Liver (tissue), 3 donors: ENCODE measurements around the gene CYB561.

Source experiments
- CTCF ChIP-seq: fragments of 150-350 bp; IDR thresholded peaks from 2 replicates; pipeline ENCODE4 v1.5.1; 2017; ENCODE audit warnings: improper control_type of control experiment, low read depth, low read length; ENCODE audit not compliant: missing input control
- HNF4G ChIP-seq: IDR thresholded peaks from 2 replicates; pipeline ENCODE4 v1.6.1; 2016; ENCODE audit warnings: antibody characterized with exemption
- JUND ChIP-seq, 2 donors: IDR thresholded peaks; 2 replicates each; pipeline ENCODE4 v1.6.1; 2016; ENCODE audit warnings: antibody characterized with exemption in 2 of 2
- MAX ChIP-seq: IDR thresholded peaks from 2 replicates; pipeline ENCODE4 v1.6.1; 2016; ENCODE audit warnings: antibody characterized with exemption
- NR2F2 ChIP-seq: IDR thresholded peaks from 2 replicates; pipeline ENCODE4 v1.6.1; 2016; ENCODE audit warnings: antibody characterized with exemption
- REST ChIP-seq: IDR thresholded peaks from 2 replicates; pipeline ENCODE4 v1.6.1; 2016; ENCODE audit warnings: antibody characterized with exemption, mild to moderate bottlenecking
- TAF1 ChIP-seq: conservative IDR thresholded peaks from 2 replicates; pipeline ENCODE4 v1.6.1; 2016; ENCODE audit warnings: antibody characterized with exemption, mild to moderate bottlenecking
- YY1 ChIP-seq: IDR thresholded peaks from 2 replicates; pipeline ENCODE4 v1.6.1; 2016; ENCODE audit warnings: antibody characterized with exemption, mild to moderate bottlenecking
- donor health status: healthy.
- donor health status: healthy.

DNA sequence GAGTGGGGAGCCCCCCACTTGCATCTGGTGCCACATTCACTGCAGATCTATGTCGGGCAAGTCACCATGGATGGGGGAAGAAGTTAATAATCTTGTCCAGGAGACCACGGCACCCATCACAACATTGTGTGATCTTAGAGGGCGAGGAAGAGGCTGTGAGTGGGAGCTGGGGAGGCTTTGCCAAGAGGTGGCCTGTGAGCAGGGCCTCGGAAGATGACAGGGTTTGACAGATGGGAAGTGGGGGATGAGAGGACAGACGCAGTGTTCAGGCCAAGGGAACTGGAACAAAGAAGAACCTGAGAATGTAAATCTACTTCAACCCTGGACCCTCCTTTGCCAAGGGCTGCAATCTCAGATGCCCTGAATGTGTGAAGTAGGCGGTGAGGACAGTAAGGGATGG, 43.2 kb upstream of the CYB561 start:
- no peak for TF ChIP-seq MAX
- no peak for TF ChIP-seq HNF4G
- TF ChIP-seq CTCF = no peak
- no peak for TF ChIP-seq JUND (IDR thresholded peaks at IDR 0.05)
- TF ChIP-seq TAF1 = no peak
- no peak for TF ChIP-seq YY1
- no peak for TF ChIP-seq REST
- TF ChIP-seq NR2F2 = no peak
